Stimulated activated naive CD4-positive, alpha-beta T cell (primary cell): ENCODE measurements around the gene CA9.
"Not testable (repeated sequence)": the region's sequence is repeated elsewhere in the genome, so short reads cannot be mapped to it uniquely, and the experiment has no call there.

Source experiments
- DNase-seq, 6 experiments: peaks; one replicate each; lab custom pipeline; 2025; lab: John Stamatoyannopoulos, UW

The CA9 gene

GRCh38 chr9:35673132-35674024 is at the start of gene CA9:
Gene CA9, plus strand, starts transcription at chr9:35673928. Its CDS starts 32 bp downstream, at chr9:35673960.
- no peak for DNase-seq

DNA sequence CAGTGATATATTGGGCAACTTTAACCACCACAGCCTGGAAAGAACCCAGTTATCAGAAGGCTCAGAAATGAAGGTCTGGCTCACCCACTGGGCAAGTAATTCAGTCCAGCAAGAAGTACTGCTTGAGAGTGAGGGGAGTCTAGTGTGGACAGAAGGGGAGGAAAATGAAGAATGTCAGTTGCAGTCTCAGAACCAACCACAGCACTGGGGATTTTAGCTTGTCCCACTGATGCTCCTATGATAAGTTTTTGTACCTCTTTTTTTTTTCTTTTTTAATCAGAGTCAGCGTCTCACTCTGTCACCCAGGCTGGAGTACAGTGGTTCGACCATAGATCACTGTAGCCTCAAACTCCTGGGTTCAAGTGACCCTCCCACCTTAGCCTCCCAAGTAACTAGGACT is 46.2 kb upstream of the CA9 start:
- no peak for DNase-seq

DNA sequence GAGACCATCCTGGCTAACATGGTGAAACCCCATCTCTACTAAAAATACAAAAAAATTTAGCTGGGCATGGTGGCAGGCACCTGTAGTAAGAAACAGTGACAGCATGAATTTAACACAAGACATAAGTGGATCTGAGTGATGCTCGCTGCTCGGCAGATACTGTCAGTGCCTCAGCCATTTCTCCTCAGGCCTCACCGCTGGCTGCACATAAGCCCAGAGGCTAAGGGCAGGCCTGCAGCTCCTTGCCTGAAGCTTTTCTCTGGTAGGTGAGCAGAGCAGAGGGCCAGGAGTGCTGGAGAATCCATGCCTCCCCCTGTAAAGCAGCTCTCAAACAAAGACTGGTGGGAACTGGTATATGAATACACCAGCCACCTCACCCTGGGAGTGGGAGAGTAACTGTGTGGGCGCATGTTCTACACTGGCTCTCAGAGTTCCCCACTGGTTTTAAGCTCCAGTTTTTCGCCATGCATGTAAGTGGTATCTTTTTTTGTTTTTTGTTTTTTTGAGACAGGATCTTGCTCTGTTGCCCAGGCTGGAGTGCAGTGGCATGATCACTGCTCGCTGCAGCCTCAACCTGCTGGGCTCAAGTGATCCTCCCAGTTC is 45.2 kb upstream of the CA9 start:
- no peak for DNase-seq

- DNase-seq, result no peak
Measured at GRCh38 chr9:35629597-35629996, 44.1 kb upstream of the CA9 start.

DNA sequence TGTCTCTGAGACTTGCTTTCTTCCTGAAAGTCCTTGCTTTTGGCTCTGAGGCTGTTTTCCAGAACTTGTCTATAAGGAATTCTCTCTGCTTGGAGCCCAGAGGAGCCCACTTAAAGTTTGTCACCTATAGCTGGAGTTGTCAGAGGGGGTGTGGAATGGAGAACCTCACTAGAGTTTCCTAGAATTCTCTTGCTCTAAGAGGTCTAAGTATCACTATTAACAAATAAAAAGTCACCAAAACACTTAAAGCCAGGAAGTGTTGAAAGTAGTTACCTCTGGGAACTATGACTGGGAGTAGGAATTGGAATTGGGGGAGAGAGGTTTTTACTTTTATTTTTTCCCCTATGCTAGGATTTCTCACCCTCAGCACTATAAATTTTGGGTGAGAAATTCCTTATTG is 38.0 kb upstream of the CA9 start:
- DNase-seq, result no peak

- DNase-seq, result no peak
Measured at GRCh38 chr9:35636135-35636876, 37.4 kb upstream of the CA9 start.

GRCh38 chr9:35636877-35637246 is 36.9 kb upstream of the CA9 start:
- DNase-seq, result not testable (repeated sequence)

DNA sequence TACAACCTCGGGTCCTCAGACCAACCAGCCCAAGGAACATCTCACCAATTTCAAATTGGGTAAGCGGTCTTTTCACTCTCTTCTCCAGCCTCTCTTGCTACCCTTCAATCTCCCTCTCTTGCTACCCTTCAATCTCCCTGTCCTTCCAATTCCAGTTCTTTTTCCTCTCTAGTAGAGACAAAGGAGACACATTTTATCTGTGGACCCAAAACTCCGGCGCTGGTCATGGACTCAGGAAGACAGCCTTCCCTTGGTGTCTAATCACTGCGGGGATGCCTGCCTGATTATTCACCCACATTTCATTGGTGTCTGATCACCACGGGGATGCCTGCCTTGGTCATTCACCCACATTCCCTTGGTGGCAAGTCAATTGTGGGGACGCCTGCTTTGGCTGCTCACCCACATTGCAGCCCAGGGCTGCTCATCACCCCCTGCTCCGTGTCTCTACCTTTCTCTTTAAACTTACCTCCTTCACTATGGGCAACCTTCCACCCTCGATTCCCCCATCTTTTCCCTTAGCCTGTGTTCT is 36.2 kb upstream of the CA9 start:
- not testable (repeated sequence) for DNase-seq

GRCh38 chr9:35638751-35639150 is 35.0 kb upstream of the CA9 start:
- peak in 4 of 6 experiments; percentile 14 to 47 (median 38) for DNase-seq

DNA sequence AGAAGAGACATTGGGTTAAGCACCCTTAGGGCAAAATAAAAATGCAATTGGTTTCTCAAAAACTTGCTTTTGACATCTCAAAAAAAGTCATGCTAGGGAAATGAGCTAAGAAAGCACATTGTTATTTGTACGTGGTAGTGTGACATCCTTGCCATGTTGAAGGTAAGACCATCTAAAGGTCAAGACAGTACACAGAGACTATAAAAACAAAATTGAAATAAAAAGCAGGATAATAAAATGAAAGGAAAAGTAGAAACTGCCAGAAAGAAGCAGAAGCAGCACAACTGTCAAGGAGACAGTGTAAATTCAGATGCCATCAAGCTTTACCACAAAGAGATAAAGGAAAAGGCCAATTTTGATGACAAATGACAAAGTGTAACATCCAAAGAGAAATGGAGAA is 34.5 kb upstream of the CA9 start:
- DNase-seq, result not testable (repeated sequence)

DNA sequence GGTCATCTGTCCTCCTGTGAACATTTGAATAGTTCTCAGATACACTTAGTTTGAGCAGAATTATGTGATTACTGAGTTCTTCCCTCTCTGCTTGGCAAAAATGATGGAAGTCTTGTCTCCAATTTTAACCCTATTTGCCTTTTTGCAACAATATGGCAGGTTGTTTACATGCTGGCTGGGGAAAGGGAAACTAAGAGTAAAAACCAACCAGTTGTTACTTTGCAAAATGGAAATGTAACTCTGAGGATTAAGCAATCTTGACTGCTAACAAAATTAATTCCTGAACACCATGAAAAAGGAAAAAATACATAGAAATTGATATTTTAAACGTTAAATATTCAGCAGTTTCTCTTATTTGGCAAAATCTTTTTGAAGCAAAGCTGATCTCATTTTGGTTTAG is 34.1 kb upstream of the CA9 start:
- DNase-seq, result no peak

DNA sequence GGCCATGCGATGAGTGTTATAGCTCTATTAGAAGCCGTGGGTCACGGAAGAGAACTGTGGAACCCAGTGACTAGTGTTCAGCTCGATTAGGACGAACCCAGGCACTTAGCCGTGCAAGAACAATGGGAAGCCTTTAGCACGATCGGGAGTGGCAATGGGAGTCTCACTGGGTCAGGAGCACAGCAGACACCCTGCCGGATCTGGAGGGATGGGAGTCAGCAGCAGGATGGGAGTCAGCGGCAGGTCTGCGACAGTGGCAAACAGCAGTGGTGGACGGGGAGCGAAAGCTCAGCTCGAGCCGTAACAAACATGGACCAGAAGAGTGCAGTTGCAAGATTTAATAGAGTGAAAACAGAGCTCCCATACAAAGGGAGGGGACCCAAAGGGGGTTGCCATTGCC is 33.3 kb upstream of the CA9 start:
- not testable (repeated sequence) for DNase-seq

- DNase-seq, result not testable (repeated sequence)
Measured at GRCh38 chr9:35641478-35641877, 32.2 kb upstream of the CA9 start.

GRCh38 chr9:35643046-35643445 is 30.7 kb upstream of the CA9 start:
- DNase-seq, result no peak

DNA sequence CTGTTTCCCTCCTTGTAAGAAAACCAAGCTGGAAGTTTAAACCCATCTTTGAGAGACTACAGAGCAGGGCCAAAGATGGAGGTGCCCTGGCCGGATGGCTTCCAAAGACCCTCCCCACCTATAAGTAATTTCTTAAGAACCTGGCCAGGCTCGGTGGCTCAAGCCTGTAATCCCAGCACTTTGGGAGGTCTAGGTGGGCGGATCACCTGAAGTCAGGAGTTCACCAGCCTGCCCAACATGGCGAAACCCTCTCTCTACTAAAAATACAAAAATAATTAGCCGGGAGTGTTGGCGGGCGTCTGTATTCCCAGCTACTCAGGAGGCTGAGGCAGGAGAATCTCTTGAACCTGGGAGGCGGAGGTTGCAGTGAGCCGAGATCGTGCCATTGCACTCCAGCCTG is 28.0 kb upstream of the CA9 start:
- DNase-seq, result not testable (repeated sequence)

DNA sequence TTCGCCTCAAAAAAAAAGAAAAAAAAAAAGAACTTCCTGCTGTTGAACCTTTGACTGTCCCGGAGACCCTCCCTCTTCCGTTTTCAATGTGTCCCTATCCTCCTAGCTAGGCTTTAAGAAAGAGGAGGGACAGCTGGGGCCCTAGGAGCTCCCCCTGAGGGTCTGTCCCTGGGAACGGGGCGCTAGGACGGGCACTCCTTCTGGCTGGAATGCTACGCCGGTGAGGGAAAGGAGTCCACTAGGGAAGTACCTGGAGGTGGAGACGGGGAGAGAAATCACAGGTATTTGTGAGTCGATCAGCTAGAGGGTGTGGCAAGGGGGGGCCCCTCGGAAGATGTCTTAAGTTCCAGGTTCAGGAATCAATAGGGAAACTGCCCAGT is 27.6 kb upstream of the CA9 start:
- peak in 4 of 6 experiments; percentile 41 to 56 (median 49) for DNase-seq

- DNase-seq, result peak; percentile 85 to 96 (median 90)
Measured at GRCh38 chr9:35646533-35647265, 27.0 kb upstream of the CA9 start.

DNA sequence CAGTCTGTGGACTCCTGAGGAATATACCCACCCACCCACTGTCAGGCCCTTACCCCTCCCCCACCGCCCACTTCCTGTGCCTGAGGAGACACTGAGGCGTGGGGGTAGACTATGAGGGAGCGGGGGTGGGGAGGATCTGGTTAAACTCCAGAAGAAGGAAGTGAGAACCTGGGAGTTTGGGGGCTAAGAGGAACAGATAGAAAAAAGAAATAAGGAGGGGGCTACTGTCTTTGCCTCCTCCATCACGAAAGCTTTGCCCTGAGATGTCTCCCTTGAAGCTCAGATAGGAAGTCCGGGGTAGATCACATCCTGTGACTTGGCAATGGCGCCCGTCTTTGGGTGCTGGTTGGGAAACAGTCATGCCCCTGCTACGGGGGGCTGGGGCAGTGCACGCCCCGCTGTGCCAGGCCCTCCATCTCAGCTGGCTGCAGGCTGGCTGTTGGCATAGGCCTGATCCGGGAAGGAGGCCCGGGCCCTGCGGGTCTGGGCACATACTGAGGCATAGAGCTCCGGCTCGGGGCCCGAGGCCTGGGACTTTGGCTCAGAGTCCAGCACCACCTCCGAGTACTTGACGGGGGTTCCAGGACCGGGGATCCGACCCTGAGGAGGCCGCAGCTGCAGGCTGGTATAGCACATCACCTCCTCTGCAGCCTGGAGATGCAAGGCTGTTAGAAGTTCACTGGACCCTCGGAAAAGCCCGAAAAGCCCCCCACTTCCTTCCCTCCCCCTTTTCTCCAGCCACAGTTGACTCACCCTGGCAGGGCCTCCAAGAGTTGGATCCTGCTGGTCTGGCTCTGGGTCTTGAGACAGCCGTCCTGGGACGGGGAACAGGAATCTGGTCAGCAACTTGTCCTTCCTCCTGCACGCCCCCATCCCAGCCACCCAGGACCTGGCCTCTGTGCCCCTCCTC is 24.0 kb upstream of the CA9 start:
- DNase-seq, result peak; percentile 29 to 73 (median 42)

DNA sequence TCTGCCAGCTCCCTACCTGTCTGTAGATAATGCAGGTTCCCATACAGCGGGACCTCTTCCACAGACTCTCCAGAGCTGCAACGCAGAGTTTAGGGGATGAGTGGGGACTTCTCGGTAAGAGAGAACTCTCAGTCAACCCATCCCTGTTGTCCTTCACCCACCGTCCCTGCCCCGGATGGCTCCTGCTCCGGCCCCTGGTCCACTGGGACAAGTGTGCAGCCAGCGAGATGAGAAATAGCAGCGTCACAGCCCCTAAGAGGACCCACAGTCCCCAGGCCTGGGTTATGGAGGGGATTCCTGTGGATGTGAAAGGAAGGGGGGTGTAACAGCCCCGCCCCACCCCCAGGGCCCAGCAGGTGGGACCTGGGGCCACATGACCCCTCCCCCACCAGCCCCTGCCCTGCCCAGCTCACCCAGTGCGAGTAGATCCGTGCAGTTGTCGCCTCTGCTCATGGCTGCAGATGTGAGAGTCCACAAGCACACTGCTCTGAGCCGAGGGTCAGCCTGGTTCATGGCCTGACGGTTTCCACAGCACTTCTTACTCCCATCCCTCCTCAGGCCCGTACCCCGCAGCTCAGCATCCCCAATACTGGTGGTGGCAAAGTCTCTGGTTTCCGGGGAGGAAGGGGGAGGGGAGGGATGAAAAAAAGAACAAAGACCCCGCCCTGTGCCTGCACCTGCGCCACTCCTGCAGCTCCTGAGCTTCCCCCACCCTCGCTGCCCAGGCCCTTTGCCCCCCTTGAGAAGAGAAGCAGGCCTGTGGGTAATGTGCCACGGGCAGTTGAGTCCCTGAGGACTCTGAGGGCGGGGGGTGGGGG is 23.2 kb upstream of the CA9 start, which contains the start of gene SIT1:
TSS of gene SIT1 (minus strand) at position 591 of the 818 bp plus-strand sequence. CDS start at position 513, 78 bp downstream.
- peak; percentile 11 to 48 (median 33) for DNase-seq
